Stimulated activated CD8-positive, alpha-beta memory T cell treated with anti-CD3 and anti-CD28 coated beads, Interleukin-15, amount 100 ng/mL, for 4 hours (primary cell): ENCODE results near the gene LCE2A.

Experiments
- DNase-seq, 2 donors: peaks; one replicate each; pipeline ENCODE4 v3.0.0-alpha.2; 2020; ENCODE audit warnings: low read depth in 2 of 2

The LCE2A gene

GRCh38 chr1:152743371-152744145 is 45.4 kb downstream of the LCE2A start:
- no peak for DNase-seq

- no peak for DNase-seq
These were observed 47.2 kb downstream of the LCE2A start for GRCh38 chr1:152745289-152745704.

DNA sequence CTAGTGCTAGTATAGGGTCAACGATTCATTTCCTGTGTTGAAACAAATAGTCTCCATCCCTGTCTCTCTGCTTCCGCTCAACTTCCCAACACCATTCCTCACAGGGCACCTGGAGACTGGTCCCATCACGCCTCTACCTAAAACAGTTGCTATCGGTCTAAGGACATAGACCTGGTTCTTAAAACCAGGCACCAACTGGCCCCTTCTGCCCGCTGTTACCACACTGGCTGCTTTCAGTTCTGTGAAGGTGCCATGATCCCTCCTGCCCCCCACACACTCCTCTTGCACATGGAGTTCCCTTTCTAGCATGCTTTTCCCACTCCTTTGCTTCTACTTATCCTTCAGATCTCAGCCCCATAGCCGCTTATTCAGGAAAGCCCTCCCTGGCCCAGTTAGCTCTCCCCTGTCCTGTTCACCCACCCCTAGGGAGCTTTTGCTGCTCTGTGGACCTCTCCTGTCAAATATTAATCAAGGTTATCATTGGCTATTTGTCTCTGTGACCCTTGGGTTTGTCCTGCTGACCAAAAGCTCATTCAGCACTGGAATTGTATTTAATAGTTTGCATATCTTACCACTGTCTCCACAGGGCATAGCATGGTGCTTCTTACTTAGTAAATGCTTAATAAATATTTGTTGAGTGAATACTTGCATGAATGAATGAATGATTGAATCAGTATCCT is 47.8 kb downstream of the LCE2A start:
- DNase-seq, result no peak

DNA sequence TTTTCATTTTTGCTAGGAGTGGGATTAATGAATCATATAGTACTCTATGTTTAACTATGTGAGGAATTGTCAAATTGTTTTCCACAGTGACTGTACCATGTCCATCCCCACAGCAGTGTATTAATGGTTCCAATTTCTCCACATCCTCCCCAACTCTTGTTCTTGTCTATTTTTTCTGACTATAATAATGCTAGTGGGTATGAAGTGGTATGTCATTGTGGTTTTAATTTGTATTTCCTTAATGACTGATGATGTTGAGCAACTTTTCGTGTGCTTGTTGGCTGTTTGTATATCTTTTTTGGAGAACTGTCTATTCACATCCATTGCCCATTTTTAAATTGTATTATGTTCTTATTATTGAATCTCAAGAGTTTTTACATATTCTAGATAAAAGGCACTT is 49.7 kb downstream of the LCE2A start:
- no peak for DNase-seq
